ENCODE measurements around the gene PTCD2. TPM values are rescaled to one million over a fixed set of nuclear protein-coding genes. Genes with fewer than 3 reads are reported as not detected.
"Not testable (repeated sequence)": the region's sequence is repeated elsewhere in the genome, so short reads cannot be mapped to it uniquely, and the experiment has no call there.

Gene PTCD2
- total RNA-seq, 1 donor from 2014 or later: 7.9 TPM

DNA sequence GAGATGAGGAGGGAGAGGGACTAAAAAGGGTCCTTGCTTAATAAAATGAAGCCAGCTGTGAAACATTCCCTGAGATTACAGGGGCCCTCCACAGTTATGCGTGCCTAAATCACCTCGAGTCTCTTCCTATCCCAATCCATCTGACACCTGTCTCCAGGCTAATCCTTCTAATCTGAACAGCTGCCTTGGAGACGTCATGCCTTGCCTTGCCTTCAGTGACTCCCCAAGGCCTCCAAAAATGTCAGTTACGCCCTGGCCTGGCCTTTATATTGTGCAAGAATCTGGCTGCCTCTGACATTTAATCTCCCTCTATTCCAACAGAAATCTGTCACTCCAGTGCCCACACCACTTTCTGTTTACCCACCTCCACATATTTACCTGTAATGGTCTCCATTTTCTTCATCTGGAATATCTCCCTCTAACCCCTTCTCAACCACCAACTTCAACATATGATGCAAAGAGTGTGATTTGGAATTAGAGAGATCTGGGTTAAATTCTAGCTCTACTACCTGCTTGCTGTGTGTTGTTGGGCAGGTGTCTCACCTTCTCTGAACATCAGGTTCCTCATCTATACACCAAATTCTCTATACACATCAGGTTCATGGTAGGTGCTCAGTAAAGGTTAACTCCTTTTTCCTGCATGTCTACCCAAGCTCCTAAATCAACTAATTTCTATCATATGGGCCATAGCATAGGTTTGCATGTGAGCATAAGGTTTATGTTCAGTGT is 57.9 kb downstream of the PTCD2 start:
- intact Hi-C loops (cut with micrococcal nuclease): no loop called here

DNA sequence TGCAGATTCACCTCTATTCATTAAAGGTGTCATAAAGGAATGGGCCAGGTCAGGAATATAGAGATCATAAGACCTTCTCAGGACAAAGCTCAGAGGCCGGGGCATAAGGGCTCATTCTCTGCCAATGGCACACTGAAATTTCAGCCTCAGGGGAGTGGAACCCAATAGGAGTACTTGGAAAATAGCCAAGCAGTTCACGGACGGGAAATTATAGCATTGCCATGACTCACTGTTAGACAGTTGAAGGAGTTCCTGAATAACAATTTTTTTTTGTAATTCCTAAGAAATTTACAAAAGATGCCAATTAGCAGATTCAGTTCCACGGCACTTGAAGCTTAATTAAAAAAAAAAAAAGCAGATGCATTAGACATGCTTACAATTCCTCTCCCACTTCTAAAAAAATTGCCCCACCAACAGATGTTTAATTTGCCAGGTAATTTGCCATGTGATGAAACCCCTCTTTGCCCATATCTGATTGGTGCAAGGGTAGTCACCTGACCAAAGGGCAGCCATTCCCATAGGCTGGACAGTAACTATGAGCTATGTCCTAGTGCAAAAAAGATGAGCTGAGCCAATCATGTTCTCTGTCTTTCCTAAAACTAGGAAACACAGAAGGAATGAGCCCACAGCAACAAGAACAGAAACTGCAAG is 58.6 kb downstream of the PTCD2 start:
- intact Hi-C loops (cut with micrococcal nuclease): no loop called here

DNA sequence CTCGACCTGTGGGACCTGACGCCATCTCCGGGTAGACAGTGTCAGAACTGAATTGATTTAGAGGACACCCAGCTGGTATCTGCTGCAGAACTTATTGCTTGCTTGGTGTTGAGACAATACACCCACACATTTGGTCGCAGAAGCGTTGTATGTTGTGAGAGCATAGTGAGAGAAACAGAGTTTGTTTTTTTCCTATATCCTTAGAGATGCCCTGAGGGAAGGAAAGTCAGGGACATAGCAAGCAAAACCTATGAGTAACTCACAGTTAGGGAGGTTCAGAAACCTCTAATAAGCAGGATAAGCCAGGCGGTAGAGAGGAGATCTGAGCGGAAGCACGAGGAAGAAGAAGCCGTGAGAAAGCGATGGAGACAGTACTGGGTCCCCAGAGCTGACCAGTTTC is 59.8 kb downstream of the PTCD2 start:
- intact Hi-C loops (cut with micrococcal nuclease): no loop called here

DNA sequence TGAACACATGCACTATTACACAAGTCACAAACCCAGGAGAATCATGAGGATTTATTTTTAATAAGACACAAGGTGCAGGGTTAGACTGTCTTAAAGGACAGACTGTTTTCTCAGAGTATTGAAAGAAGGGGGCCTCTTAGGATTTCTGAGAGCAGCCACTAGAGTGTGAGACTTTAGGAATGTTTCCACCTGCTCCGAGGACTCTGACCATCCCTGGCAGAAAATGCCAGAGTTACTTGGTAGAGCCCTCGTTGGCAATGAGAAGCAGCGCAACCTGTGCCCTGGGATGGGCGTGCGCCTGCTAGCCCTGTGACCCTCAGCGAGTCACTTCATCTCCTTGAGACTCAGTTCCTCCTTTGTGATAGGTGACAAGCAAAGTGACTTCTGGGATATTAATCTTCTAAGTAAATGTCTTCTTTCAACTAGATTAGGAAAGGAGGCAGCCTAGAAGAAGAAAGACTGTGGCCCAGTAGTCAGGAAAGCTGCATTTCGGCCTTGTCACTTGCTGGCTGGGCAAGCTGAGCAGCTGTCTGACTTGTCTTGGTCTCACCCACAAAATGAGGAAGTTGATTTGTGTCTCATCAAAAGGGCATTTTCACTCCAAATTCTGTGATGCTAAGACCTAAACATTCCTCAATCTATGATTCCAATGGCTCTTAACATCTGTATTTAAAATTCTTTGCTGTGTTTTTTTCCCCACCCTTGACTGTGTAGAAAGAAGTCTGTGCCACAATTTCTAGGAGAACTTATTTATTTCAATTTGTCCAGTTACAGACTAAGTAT is 60.5 kb downstream of the PTCD2 start:
- intact Hi-C loops (cut with micrococcal nuclease): no loop called here

DNA sequence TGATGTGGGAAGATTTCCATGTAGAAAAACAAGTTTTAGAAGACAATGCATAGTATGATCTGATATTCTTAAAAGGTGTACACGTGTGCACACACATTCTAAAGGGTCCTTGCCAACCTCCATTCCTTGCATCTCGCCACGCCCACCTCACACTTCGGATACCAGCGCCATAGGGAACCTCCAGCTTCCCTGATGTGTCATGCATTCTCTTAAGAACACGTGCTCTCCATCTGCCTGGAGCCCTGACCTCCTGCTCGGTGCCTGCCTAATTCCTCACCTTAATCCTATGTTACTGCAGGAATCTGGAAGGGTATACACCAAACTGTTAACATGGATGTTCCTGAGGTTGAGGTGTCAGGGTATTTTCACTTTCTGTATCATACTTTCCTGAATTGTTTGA is 63.1 kb downstream of the PTCD2 start:
- intact Hi-C loops (cut with micrococcal nuclease): no loop called here

DNA sequence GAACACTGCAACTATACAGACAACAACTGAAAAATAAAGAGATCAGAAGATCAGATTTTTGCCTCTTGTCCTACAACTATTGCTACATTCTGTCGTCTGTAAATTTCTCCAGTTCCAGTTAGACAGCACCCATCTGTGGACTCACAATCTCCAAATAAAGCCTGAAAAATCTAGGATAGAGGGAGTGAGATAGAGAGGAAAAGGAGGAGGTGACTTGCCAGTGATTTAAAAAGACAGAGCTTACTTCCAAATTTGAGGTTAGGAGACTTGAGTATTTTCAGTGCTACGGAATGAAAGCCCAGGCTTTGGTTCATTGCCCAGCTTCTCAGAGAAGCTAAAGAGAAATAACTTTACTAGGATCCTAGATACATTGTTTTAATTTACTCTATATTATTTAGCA is 63.6 kb downstream of the PTCD2 start:
- intact Hi-C loops (cut with micrococcal nuclease): no loop called here

DNA sequence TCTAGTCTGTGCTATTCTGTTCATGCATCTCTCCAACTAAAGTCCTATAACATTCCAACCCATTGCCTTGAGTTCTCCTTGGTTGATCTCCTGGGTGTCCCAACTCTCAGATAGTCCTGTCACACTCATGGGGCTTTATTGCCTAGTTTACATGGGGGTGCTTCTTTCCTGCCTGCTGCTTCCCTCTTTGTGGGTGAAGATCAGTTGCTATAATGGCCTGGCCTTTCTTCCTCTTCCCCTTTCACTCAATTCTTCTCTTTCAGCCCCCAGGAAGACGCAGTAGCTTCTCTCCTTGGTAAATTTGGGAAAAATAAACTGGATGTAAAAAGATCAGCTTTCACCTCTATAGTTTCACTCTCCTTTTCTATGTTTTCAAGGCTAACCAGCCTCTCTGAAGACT is 66.5 kb downstream of the PTCD2 start:
- intact Hi-C loops (cut with micrococcal nuclease): no loop called here

DNA sequence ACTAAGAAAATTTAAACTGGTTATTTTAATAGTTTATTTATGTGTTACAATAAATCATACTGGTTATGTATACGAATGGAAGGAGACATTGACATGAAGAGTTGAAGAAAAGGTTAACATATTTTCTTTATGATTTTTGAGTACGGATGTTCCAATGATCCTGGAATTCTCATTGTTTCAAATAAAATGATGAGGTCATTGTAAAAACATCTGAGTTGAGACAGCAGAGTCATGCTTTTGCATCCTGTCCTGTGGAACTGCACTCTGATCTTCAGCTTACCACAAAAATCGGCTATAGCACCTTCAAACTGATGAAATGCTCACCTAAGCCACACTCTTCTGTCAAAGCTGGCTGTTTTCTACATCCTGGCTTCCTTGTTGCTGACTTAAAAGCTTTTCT is 67.8 kb downstream of the PTCD2 start:
- intact Hi-C loops (cut with micrococcal nuclease): no loop called here

DNA sequence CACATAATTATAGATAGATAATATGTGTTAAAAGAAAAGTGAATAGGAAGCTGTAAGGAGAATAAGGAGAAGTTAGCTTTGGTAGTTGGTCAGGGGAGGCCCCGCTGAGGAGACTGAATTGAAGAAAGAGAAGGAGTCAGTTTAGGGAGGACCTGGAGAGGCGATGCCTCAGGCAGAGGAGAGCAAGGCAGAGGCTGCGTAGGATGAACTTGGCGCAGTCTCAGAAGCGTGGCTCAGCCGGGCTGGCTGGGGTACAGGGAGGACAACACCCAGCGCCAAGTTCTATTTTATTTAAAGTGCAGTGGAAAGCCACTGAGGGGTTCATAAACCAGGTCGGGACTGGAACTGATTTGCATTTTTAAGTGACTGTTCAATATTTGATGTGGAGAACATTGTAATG is 68.5 kb downstream of the PTCD2 start:
- intact Hi-C loops (cut with micrococcal nuclease): no loop called here

DNA sequence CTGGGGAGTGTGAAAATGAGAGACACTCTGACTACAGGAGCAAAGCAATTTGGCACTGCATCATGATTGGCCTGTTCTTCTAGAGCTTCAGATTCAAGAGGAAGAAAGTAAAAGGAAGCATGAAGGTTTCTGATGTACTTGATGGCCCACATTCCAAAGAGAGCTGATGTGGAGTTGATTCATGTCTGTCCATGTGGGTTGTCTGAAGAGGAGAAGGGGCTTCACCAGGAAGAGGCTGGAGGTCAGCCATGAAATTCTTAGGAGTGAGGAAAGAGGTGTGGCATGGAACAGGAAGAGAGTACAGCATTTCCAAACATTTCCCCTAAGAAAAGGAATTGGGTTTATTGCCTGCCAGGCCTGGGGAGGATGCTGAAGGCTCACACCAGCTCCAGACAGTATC is 70.7 kb downstream of the PTCD2 start:
- intact Hi-C loops (cut with micrococcal nuclease): no loop called here

DNA sequence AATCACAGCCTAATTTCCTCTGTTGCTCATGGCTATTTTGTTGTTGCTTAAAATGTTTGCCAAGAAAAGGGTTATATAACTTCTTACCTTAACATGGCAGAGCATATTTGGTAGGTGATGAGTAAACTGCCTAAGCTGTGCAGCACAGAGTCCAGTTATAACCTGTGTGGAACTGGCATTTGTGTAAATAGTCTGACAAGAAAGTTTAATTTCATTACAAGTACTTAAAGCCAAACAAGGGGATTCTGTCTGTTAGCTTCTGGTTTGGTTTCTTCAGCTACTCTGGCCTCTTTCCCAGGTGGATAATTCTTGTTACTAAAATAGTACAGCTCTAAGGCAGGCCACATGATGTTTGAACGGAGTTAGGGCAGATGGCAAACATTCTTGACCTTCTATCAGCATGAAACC is 72.2 kb downstream of the PTCD2 start:
- intact Hi-C loops (cut with micrococcal nuclease): no loop called here

DNA sequence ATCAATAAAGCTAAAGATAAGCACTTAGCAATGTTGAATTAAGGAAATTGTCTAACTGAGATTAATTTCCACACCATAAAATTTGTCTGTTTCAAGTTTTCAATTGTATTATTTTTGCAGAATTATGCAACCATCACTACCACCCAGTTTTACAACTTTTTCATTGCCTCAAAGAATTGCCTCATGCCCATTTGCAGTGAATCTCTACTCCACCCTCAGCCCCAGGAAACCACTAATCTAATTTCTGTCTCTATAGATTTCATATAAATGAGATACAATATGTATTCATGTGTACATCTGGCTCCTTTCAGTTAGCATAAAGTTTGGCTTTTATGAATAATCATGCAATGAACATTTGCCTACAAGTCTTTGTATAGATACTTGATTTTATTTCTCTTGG is 72.9 kb downstream of the PTCD2 start:
- intact Hi-C loops (cut with micrococcal nuclease): no loop called here

DNA sequence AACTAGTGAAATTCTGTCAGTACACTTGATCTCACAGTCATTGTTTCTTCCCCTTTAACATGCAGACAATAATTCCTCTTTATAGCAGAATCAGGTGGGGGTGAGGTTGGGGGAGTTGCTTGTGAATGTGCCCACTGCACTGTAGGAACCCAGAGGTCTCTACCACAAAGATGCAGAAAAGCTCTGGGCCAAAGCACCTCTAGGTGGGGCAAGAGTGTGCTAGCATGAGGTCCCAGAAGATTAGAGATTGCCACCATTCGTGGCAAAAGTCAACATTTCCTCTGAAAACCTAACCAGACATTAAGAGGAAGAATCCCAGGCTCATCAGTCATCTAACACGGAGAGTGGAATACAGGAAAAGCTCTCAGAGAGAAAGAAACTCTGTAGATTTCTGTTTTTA is 74.5 kb downstream of the PTCD2 start:
- intact Hi-C loops (cut with micrococcal nuclease): no loop called here

DNA sequence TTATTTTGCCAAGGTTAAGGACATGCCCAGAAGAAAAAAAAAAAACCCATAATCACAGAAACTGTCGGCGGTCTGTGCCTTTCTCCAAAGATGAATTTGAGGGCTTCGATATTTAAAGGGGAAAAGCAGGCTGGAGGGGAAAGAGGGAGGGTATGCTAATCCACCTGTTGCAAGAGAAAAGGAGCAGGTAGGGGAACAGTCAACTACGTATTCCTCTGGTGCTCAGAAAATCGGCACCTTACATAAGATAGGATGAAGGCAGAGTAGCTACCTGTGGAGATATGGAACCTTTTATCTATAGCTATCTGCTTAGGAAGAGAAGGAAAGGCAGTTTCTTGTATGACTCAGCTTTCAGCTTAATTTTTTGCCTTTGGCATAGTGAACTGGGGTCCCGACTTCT is 77.7 kb downstream of the PTCD2 start:
- intact Hi-C loops (cut with micrococcal nuclease): no loop called here

DNA sequence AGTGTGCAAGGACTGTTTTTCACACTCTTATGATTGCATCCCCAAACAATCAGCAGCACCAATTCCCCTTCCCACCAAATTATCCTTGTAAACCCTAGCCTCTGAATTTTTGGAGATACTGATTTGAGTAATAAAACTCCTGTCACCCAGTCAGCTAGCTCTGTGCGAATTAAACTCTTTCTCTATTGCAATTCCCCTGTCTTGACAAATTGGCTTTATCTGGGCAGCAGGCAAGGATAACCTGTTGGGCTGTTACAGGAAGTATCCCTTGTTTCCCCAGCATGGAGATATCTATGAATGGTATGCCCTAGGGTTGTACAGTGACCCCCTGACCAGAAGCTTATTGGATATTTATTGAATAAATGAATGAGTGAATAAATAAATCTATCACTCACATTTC is 80.8 kb downstream of the PTCD2 start:
- intact Hi-C loops (cut with micrococcal nuclease): no loop called here

DNA sequence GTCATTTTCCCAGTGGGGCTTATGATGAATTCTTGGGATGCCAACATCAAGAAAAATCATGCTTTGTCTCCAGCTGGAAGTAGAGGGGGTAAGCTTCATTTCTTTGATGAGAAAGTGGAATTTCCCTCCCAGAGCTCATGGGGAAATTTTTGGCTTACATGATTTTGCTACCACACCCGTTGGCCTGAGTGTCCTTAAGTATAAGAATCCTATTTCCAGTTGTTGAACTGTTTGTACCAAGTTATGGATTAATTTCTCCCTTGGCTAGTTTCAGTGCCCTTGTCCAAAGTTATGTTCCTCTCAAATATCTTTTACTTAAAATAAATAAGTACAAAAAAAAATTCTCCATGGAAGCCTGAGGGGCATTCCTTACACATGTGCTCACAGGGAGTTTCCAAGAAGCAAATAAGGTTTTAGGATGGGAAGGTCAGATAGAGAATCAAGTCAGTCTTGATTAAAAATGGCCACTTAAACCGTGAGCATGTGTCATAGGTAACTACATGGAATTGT is 82.3 kb downstream of the PTCD2 start:
- intact Hi-C loops (cut with micrococcal nuclease): no loop called here

DNA sequence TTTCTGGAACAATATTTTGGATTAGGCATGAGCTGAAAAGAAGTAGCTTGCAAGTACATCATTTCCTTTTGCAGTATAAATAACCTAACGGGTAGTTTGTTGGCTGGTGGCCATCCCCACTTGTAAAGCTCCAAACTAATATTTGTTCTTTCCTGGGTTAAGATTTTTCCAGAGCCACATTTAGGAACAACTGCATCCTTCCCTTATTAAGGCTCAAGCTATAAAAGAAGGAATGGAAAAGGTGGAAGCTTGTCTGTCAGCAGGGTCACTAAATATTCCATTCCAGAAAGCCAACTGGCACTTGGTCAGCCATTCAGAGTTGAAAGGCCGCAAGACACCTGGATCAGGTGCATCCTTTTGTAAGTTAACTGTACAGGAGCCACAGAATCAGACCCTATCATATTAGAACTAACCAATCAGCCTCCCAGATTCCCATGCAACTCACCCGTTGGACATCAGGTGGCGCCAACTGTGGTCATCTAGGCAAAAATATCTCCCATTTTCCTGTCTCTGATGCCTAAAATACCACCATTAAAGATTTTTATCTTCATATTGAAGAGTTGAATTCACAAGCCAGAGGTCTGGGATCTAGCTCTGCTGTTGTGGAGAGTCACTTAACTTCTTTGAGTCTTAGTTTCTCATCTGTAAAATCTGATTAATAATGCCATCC is 82.9 kb downstream of the PTCD2 start:
- intact Hi-C loops (cut with micrococcal nuclease): no loop called here

DNA sequence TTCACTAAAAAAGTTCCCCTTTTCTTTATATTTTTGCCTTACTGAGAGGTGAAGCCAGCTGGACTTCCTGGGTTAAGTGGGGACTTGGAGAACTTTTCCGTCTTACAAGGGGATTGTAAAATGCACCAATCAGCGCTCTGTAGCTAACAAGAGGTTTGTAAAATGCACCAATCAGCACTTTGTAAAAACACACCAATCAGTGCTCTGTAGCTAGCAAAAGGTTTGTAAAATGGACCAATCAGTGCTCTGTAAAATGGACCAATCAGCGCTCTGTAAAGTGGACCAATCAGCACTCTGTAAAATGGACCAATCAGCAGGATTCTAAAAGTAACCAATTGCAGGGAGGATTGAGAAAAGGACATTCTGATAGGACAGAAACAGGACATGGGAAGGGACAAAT is 84.6 kb downstream of the PTCD2 start:
- intact Hi-C loops (cut with micrococcal nuclease): not testable (repeated sequence)

DNA sequence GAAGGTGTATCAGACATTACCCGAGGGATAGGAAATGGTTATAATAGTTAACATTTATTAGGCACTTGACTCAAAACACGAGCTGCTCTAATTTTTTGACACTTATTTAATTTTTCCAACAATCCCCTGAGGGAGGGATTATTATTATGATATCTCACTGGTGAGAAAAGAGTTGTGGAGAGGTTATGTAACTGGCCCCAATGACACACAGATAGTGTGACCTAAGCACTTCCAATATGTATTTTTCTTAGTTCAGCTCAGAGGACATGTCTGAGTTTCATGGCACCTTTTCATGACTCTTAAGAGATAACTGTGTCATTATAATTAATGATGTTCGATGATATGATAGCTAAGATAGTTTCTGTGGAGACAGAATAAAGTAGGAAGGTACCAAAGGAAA is 86.9 kb downstream of the PTCD2 start:
- intact Hi-C loops (cut with micrococcal nuclease): no loop called here

DNA sequence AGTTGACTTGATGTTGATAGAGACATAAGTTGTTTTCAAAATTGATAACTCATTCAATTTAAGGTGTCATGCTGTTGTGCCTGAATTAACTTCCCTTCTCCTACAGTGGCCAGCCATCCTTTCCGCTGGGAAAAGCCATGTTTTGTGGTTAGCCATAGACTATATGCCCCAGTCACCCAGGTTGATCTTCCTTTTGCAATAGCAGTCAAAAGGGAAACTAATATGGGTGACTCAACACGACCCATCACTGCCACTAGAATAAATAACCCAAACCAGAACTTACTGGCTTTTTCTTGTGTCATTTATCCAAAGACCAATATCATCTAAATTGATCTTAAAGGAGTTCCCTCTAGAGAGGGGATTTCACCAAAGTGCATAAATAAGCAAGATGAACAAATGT is 87.4 kb downstream of the PTCD2 start:
- intact Hi-C loops (cut with micrococcal nuclease): no loop called here

DNA sequence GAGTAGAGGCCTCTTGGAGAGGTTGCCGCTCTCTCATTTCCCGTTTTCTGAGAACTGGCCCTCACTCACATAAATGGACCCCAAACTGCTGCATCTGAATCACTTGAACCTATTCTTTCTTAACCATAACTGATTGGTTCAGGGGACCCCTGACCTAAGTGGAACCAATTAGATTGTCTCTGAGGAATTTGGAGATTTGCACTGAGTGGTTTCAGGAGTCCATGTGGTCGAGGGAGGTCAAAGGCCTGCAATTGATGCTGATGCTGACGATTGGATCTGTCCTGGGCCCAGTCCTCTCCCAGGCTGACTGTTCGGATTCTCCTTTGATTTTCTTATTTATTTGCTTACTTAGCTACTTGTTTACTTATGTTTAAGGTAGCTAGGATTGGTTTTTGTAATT is 88.0 kb downstream of the PTCD2 start:
- intact Hi-C loops (cut with micrococcal nuclease): no loop called here

DNA sequence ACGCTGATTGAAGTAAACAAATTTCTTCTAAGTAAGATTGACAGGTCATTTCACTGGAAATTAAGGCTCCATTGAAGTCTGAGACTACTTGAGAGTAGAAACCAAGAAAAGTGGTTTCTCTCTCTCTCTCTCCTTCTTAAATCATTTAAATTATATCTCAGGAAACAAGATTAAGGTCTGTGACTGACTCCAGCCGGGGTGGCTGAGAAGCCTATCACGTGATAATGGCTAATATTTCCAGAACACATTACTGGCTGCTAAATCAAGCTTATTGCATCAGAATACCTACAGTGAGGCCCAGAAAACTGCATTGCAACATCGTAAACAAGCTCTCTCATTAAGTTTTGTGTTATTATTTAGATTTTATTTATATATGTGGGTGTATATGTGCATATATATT is 88.4 kb downstream of the PTCD2 start:
- intact Hi-C loops (cut with micrococcal nuclease): no loop called here
